Uterus (tissue), 2 donors: ENCODE measurements around the gene TNKS2.

Experiments
- POLR2A ChIP-seq, 2 donors: fragments of 450-650 bp; IDR thresholded peaks; one replicate each; pipeline ENCODE4 v1.6.1; 2016; ENCODE audit warnings: antibody characterized with exemption in 2 of 2, mild to moderate bottlenecking in 1 of 2, moderate library complexity in 1 of 2
- TF ChIP-seq, protein P1 (sequence below), 4 experiments: fragments of 200-600 bp in 2 of 4; fragments of 450-650 bp in 2 of 4; sonication (generic) in 2 of 4; IDR thresholded peaks; one replicate each; pipeline ENCODE4 v1.5.1; 2016 to 2019; ENCODE audit warnings: antibody characterized with exemption in 4 of 4, mild to moderate bottlenecking in 2 of 4, moderate library complexity in 1 of 4

DNA sequence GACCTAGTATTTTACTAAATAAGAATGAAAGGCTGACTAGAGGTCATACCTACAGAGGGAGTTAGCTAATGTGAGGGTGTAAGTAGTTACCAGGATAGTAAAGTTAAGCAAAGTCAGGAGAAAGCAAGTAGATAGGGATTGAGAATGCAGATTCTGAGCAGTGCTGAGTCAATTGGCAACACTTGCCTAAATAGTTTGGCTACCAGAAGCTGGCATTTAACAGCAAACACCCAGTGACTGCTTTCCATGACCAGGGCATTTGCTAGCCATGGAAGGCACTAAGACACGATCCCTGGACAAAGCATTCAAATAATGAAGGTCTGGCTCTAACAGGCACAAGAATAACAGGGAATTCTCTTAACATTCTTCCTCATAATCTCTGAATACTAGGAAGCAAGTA lies 25.9 kb downstream of the TNKS2 start:
- TF ChIP-seq, protein P1, sequence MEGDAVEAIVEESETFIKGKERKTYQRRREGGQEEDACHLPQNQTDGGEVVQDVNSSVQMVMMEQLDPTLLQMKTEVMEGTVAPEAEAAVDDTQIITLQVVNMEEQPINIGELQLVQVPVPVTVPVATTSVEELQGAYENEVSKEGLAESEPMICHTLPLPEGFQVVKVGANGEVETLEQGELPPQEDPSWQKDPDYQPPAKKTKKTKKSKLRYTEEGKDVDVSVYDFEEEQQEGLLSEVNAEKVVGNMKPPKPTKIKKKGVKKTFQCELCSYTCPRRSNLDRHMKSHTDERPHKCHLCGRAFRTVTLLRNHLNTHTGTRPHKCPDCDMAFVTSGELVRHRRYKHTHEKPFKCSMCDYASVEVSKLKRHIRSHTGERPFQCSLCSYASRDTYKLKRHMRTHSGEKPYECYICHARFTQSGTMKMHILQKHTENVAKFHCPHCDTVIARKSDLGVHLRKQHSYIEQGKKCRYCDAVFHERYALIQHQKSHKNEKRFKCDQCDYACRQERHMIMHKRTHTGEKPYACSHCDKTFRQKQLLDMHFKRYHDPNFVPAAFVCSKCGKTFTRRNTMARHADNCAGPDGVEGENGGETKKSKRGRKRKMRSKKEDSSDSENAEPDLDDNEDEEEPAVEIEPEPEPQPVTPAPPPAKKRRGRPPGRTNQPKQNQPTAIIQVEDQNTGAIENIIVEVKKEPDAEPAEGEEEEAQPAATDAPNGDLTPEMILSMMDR (IDR thresholded peaks at IDR 0.05): no peak
- no peak for TF ChIP-seq POLR2A (IDR thresholded peaks at IDR 0.05)
